Activated CD4-positive, alpha-beta T cell treated with anti-CD3 and anti-CD28 coated beads for 36 hours (primary cell): Measurements from ENCODE around the gene NPW. TPM values are rescaled to one million over a fixed set of nuclear protein-coding genes. Genes with fewer than 3 reads are reported as not detected.
A peak's percentile ranks its signal among the peaks of the same experiment; 100 is the strongest.

Experiments
- ATAC-seq: fragments of 200-7000 bp; cut with Tn5 transposase; one replicate; pipeline ENCODE4 v1.10.0; 2021; ENCODE audit warnings: mild to moderate bottlenecking, moderate library complexity
- CTCF ChIA-PET: fragments of 350-600 bp; sonication (Branson Sonifier 250); formaldehyde crosslinking; loops from one replicate; lab custom pipeline; 2021; ENCODE audit warnings: antibody characterized with exemption; lab: Charles Lee
- POLR2A ChIA-PET: fragments of 350-600 bp; sonication (Branson Sonifier 250); formaldehyde crosslinking; loops from one replicate; lab custom pipeline; 2021; ENCODE audit warnings: antibody characterized with exemption, inconsistent platforms; lab: Charles Lee
- DNase-seq: peaks from one replicate; pipeline ENCODE4 v3.0.0-alpha.2; 2020
- H3K27ac Mint-ChIP-seq: one replicate; pipeline ENCODE4 v1.8.0; 2021; ENCODE audit warnings: mixed read lengths
- H3K27me3 Mint-ChIP-seq: one replicate; pipeline ENCODE4 v1.8.0; 2021; ENCODE audit warnings: mixed read lengths
- H3K36me3 Mint-ChIP-seq: one replicate; pipeline ENCODE4 v1.8.0; 2021; ENCODE audit warnings: low read depth, mixed read lengths
- H3K4me1 Mint-ChIP-seq: one replicate; pipeline ENCODE4 v1.8.0; 2021; ENCODE audit warnings: mixed read lengths
- H3K4me3 Mint-ChIP-seq: one replicate; pipeline ENCODE4 v1.8.0; 2021; ENCODE audit warnings: mild to moderate bottlenecking, moderate library complexity, mixed read lengths
- H3K9me3 Mint-ChIP-seq: one replicate; pipeline ENCODE4 v1.8.0; 2021; ENCODE audit warnings: low read depth, mixed read lengths
- intact Hi-C, 2 experiments: fragments of 100-400 bp; cut with DNase I in 1 of 2; cut with micrococcal nuclease in 1 of 2; formaldehyde crosslinking; loops; one replicate each; pipeline versions ENCODE4 v1.14.2 to v1.15.1; 2022 to 2024; cut with DNase I, micrococcal nuclease
- total RNA-seq, 2 experiments: library from RNA; stranded (reverse); gene quantifications; one replicate each; pipeline ENCODE4 v1.2.3, GENCODE V29; 2021

The NPW gene
- total RNA-seq, 2 experiments from 2014 or later = 2.0 to 2.8 TPM

DNA sequence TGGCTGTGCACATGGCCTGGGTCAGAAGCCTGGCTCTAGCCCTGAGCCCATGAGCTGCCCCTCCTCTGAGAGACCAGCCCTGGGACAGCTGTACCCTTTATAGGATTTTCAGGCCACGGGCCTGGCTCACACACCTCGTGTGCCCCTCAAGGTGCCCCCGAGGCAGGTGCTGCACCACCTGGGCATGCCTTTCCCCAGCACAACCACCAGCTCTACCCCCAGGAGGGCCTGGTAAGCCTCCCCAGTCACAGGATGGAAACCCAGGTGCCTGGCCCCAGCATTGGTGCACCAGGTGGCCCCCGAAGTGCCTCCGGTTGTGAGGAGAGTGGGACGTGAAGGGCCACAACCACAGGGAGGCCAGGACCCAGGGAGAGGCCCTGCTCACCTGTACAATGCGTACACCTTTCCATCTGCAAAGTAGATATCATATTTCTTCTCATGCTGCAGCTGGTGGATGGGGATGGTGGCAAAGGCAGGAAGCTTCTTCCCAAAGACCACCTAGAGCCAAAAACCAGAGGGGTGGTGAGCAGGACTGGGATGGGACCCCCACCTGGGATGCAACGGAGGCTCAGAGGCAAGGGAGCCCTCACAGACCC is 16.3 kb upstream of the NPW start:
- POLR2A ChIA-PET = interaction anchor here (0.9 to 1.1 kb wide), 4 partner anchors 9 to 152 kb away, joined by 3 to 4 read pairs (median 3); partner anchors contain the start of gene TRAF7
- CTCF ChIA-PET = interaction anchor here (0.6 to 4.1 kb wide), 9 partner anchors 8 to 474 kb away, joined by 3 to 30 read pairs (median 3); partner anchors contain the start of gene TRAF7
- peaks cover 29% of the 10 kb centered on the region for H3K36me3 Mint-ChIP-seq
- H3K27me3 Mint-ChIP-seq = no peaks in the 10 kb centered on the region
- intact Hi-C loops = loop anchor here in 1 of 2 experiments (10.0 kb wide), 1 partner anchor 331 kb away; no protein-coding TSS in a partner anchor
- H3K4me1 Mint-ChIP-seq = peaks cover 33% of the 10 kb centered on the region
- ATAC-seq = no peak
- H3K9me3 Mint-ChIP-seq = no peaks in the 10 kb centered on the region
- no peak overlapping the region for H3K27ac Mint-ChIP-seq
- H3K4me3 Mint-ChIP-seq = no peak overlapping the region
- no peak for DNase-seq

DNA sequence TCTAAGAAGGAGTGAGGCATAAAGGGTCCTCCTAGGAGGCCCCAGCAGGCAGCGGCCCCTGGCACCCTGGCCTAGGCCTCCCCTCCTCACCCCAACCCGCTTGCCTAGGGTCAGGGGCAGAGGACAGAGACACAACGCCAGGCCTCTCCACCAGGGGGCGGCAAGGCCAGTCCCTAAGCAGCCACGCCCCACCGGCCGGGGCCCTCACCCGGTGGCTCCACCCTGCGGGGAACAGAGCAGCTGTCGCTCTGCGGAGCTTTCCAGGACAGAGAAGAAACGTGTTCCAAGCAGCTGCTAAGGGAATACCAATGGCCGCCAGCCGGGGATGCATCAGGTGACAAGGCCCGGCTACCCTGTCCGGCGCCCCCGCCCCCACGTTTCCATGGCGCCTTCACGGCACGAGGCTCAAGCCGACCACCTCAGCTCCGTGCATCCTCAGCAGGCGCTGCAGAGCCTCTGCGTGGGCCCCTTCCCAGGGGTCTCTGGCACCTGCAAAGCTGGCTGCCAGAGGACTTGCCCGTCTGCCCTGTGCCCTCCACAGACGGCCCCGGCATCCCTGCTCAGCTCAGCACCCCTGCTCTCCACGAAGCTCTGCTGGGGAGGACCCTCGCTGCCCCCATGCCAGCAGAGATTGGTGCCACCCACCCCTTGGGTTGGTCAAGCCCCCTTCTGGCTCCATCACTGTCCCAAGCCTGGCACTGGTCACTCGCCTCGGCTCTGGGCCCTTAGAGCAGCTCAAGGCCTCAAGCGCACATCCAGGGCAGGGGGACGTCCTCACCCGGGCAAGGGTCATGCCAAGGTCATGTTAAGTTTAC is 15.6 kb upstream of the NPW start:
- peaks cover 35% of the 10 kb centered on the region for H3K36me3 Mint-ChIP-seq
- ATAC-seq = peak; percentile 93
- intact Hi-C loops = loop anchor here in 1 of 2 experiments (1.0 to 10.0 kb wide), 2 partner anchors 136 to 331 kb away; no protein-coding TSS in a partner anchor
- peak; percentile 95 for DNase-seq
- no peaks in the 10 kb centered on the region for H3K9me3 Mint-ChIP-seq
- H3K27ac Mint-ChIP-seq = no peak overlapping the region
- ChIA-PET POLR2A (interaction anchor here (0.9 to 1.1 kb wide), 4 partner anchors 10 to 151 kb away, joined by 3 to 4 read pairs (median 3); partner anchors contain the start of gene TRAF7), CTCF (interaction anchor here (0.6 to 4.1 kb wide), 23 partner anchors 8 to 475 kb away, joined by 3 to 30 read pairs (median 3); partner anchors contain the start of genes GFER, RNF151, RPS2 and TRAF7)
- H3K27me3 Mint-ChIP-seq = no peaks in the 10 kb centered on the region
- no peak overlapping the region for H3K4me3 Mint-ChIP-seq
- H3K4me1 Mint-ChIP-seq = peaks cover 38% of the 10 kb centered on the region

DNA sequence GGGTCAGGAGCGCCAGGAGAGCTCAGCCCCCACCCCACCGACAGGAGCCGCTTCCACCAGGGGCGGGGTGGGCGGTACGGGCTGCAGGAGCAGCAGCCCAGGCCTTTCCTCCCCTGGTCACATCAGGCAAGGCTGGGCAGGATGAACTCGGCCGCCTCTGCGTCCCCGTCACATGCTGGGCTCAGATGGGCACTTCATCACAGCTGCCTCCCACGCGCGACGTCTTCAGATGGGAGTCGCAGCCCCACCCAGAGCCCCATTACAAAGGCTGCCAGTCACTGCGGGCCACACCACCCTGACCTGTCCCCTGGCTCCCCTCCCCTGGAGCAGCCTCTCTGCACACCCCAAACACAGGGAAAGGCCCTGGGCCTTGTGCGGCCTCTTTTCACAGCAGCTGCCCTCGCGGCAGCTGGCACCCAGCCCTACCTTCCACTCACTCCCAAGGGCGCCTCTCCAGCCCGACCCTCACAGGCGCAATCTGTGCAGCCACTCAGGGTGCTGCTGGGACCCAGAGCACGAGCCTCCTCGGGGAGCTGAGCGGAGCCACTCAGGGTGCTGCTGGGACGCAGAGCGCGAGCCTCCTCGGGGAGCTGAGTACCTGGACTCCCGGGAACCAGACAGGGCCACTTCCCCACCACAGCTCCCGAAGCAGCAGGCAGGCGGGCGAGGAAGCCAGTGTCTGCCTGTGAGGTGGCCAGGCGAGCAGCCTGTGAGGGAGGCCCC is 14.6 kb upstream of the NPW start:
- H3K27ac Mint-ChIP-seq = no peak overlapping the region
- H3K9me3 Mint-ChIP-seq = no peaks in the 10 kb centered on the region
- ATAC-seq (no peak), DNase-seq (no peak)
- POLR2A ChIA-PET = no interaction called here
- intact Hi-C loops = loop anchor here (1.0 to 10.0 kb wide), 5 partner anchors 43 to 330 kb away; partner anchors contain the start of genes MLST8 (in 1 of the 2) and RPS2 (in 1 of the 2)
- peaks cover 38% of the 10 kb centered on the region for H3K4me1 Mint-ChIP-seq
- H3K4me3 Mint-ChIP-seq = no peak overlapping the region
- CTCF ChIA-PET = interaction anchor here (0.8 to 4.1 kb wide), 10 partner anchors 9 to 143 kb away, joined by 3 to 30 read pairs (median 4); partner anchors contain the start of genes GFER and RPS2
- peaks cover 35% of the 10 kb centered on the region for H3K36me3 Mint-ChIP-seq
- H3K27me3 Mint-ChIP-seq = no peaks in the 10 kb centered on the region

DNA sequence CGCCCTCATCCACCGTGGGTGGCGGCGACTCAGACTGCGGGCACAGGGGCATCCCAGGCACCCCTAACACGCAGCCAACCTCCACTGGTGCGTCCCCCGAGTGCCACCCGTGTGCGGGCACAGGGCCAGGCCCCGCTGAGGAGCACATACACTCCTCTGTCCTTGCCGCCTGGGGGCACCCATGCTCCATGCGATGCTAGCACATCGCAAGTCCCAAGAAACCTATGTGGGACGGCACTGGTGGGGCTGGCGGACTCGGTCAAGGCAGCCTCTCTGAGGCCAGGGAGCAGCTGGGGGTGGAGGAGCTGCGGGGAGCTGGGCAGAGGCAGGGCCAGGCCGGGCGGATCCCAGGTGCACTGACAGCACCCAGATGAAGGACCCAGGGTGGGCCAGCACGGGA is 13.9 kb upstream of the NPW start:
- H3K27ac Mint-ChIP-seq = no peak overlapping the region
- no peak for DNase-seq
- intact Hi-C loops = loop anchor here (5.0 to 10.0 kb wide), 4 partner anchors 43 to 329 kb away; partner anchors contain the start of genes MLST8 (in 1 of the 2) and RPS2 (in 1 of the 2)
- H3K27me3 Mint-ChIP-seq = no peaks in the 10 kb centered on the region
- no peak overlapping the region for H3K4me3 Mint-ChIP-seq
- ChIA-PET CTCF (interaction anchor here (4.1 kb wide), 1 partner anchor 135 kb away, joined by 30 read pairs; no protein-coding TSS in a partner anchor), POLR2A (no interaction called here)
- H3K4me1 Mint-ChIP-seq = peaks cover 41% of the 10 kb centered on the region
- no peak for ATAC-seq
- H3K36me3 Mint-ChIP-seq = peaks cover 39% of the 10 kb centered on the region
- H3K9me3 Mint-ChIP-seq = no peaks in the 10 kb centered on the region

DNA sequence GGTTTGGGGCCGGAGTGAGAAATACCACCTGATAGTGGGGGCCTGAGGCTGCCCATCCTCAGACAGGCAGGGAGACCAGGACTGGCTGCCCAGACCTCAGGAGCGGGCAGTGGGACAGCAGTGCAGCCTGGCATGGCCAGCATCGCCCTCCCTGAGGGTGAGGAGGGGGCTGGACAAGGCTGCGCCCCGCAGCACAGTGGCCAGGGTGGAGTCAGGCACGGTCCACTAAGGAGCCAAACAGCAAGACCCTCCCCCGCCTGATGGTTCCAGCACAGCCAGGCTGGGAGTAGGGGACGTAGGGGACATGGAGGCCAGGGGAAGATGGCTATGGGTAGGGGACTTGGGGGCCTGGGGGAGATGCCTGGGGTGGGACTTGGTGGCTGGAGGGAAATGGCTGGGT is 13.3 kb upstream of the NPW start:
- Mint-ChIP-seq H3K9me3 (no peaks in the 10 kb centered on the region), H3K27ac (no peak overlapping the region), H3K36me3 (peaks cover 35% of the 10 kb centered on the region), H3K4me1 (peaks cover 41% of the 10 kb centered on the region), H3K27me3 (no peaks in the 10 kb centered on the region), H3K4me3 (peak overlapping the region; percentile 82)
- intact Hi-C loops = loop anchor here (5.0 to 10.0 kb wide), 4 partner anchors 44 to 328 kb away; partner anchors contain the start of genes MLST8 (in 1 of the 2) and RPS2 (in 1 of the 2)
- ChIA-PET POLR2A (no interaction called here), CTCF (interaction anchor here (4.1 kb wide), 1 partner anchor 134 kb away, joined by 30 read pairs; no protein-coding TSS in a partner anchor)
- no peak for ATAC-seq
- no peak for DNase-seq

DNA sequence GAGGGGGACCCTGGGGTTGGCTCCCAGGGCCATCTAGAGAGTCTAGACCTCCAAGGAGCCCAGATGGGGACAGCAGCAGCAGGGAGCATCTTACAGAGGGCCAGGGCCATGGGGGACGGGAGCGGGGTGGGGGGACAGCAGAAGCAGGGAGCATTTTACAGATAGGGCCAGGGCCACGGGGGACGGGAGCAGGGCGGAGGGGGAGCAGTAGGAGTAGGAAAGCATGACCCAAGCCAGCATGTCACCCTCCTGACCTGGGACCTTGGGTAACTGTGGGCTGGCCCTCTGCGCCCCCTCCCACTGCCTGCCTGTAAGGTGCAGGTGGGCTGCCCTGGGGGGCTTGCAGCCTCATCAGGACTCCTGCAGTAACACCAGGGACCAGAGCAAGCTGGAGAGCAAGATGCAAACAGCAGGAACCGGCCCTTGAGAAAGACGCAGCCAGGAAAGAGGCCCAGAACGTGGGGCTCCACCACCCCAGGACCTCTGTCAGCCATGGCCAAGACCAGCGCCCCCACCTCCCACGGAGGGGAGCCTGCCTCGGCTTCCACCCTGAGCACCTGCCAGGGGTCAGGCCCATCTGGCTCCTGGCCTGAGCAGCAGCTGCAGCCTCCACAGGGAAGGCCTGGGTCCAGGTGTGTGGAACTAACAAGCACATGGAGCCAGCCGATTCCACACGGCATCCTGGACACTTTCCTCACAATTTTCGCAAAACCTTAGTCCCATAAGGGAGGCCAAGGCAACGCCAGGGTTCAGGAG is 12.3 kb upstream of the NPW start:
- H3K27me3 Mint-ChIP-seq = no peaks in the 10 kb centered on the region
- peaks cover 31% of the 10 kb centered on the region for H3K36me3 Mint-ChIP-seq
- POLR2A ChIA-PET = interaction anchor here (1.4 kb wide), 1 partner anchor 148 kb away, joined by 4 read pairs; the partner anchor contains the start of gene TRAF7
- no peaks in the 10 kb centered on the region for H3K9me3 Mint-ChIP-seq
- ATAC-seq = no peak
- CTCF ChIA-PET = interaction anchor here (1.4 kb wide), 1 partner anchor 133 kb away, joined by 6 read pairs; no protein-coding TSS in a partner anchor
- DNase-seq = no peak
- peaks cover 41% of the 10 kb centered on the region for H3K4me1 Mint-ChIP-seq
- intact Hi-C loops = loop anchor here (5.0 to 10.0 kb wide), 4 partner anchors 45 to 328 kb away; partner anchors contain the start of genes MLST8 (in 1 of the 2) and RPS2 (in 1 of the 2)
- peak overlapping the region; percentile 82 for H3K4me3 Mint-ChIP-seq
- H3K27ac Mint-ChIP-seq = peak overlapping the region; percentile 89

DNA sequence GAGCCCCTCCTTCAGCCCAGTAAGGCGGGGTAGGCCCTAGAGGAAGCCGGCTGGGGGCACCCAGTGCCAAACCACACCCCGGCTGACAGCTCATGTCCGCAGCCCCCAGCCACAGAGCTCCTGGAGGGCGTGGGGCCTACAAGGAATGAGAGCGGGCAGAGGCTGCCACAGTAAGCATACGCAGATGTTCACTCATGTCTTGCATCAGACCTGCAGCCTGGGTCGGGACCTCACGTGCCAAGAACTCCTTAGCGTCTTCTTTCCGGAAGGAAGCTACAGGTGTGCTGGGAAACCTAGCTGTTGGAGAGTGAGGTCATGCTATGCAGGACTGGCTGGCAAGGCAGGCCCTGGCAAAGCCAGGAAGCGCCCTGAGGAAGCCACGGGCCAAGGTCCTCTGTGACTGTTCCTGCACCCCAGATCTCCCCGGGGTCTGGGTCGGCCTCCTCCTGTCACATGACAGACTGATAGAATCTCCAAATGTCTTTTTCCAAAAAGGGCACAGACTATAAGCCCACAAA is 11.5 kb upstream of the NPW start:
- Mint-ChIP-seq H3K9me3 (no peaks in the 10 kb centered on the region), H3K36me3 (peaks cover 28% of the 10 kb centered on the region), H3K27ac (peak overlapping the region; percentile 89), H3K4me3 (peak overlapping the region; percentile 82), H3K4me1 (peaks cover 41% of the 10 kb centered on the region), H3K27me3 (no peaks in the 10 kb centered on the region)
- ATAC-seq (no peak), DNase-seq (peak; percentile 53)
- intact Hi-C loops = loop anchor here (2.0 to 10.0 kb wide), 5 partner anchors 13 to 327 kb away; partner anchors contain the start of genes MLST8 (in 1 of the 2) and RPS2 (in 1 of the 2)
- CTCF ChIA-PET = interaction anchor here (1.3 to 1.4 kb wide), 3 partner anchors 14 to 132 kb away, joined by 4 to 8 read pairs (median 6); partner anchors contain the start of gene PKD1
- POLR2A ChIA-PET = interaction anchor here (0.6 to 1.4 kb wide), 2 partner anchors 44 to 147 kb away, joined by 3 to 4 read pairs; partner anchors contain the start of gene TRAF7

DNA sequence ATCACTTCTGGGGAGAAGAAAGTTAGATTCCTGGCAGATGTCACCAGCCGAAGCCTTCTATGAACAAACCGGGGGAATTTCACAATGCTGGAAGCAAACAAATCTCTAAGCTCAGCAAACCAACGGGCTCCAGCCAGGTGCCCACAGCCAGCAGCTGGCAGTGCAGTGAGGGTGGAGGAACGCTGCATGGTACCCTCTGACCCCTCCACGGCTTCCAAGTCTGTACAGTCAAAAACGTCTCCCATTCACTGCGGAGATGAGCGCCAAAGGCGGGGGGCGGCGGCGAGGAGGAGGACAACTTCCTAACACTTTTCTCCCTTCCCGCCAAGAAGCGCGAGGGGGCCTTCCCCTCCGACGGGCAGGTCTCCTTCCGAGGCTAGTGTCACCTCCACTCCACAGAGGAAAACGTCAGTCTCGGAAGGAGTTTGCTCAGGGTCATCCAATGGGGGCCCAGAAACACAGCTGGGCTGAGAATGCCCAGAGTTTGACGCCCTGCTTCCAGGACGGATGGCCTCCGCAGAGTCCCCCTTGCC is 10.9 kb upstream of the NPW start:
- no peaks in the 10 kb centered on the region for H3K27me3 Mint-ChIP-seq
- CTCF ChIA-PET = interaction anchor here (0.7 to 1.4 kb wide), 4 partner anchors 14 to 132 kb away, joined by 3 to 8 read pairs (median 5); partner anchors contain the start of gene PKD1
- peak overlapping the region; percentile 82 for H3K4me3 Mint-ChIP-seq
- ATAC-seq (peak; percentile 10), DNase-seq (peak; percentile 68)
- intact Hi-C loops = loop anchor here (1.0 to 10.0 kb wide), 13 partner anchors 14 to 326 kb away; partner anchors contain the start of genes E4F1 (in 1 of the 2), MAPK8IP3 (in 1 of the 2), MLST8 (in 1 of the 2) and NTHL1 (in 1 of the 2)
- H3K9me3 Mint-ChIP-seq = no peaks in the 10 kb centered on the region
- peaks cover 41% of the 10 kb centered on the region for H3K4me1 Mint-ChIP-seq
- peaks cover 28% of the 10 kb centered on the region for H3K36me3 Mint-ChIP-seq
- POLR2A ChIA-PET = interaction anchor here (0.6 to 1.4 kb wide), 2 partner anchors 45 to 147 kb away, joined by 3 to 4 read pairs; partner anchors contain the start of gene TRAF7
- peak overlapping the region; percentile 89 for H3K27ac Mint-ChIP-seq

DNA sequence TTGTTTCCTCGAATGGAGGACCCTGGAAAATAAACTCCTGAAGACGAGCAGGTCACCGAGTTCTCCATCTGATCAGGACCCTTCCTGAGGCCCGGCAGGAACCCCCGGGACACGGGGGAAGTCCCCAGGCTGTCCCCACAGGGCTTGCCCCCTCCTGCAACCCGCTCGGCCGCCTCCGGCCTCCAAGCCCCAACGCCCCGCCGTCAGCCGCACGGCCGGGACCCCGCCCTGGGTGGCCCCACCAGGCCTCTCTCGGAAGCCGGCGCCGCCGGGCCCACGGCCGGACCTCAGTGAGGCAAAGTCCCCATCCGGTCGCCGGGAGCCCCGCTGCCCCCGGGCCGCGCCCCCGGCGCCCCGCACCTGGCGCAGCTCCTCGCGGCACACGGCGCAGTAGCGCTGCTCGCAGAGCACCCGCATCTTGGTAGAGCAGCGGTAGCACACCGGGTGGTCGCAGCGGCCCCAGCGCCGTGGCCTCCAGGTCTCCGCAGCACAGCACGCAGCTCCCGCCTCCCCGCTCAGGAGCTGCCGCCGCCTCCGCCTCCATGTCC is 10.3 kb upstream of the NPW start:
- intact Hi-C loops = loop anchor here (1.0 to 10.0 kb wide), 13 partner anchors 14 to 326 kb away; partner anchors contain the start of genes E4F1 (in 1 of the 2), MAPK8IP3 (in 1 of the 2), MLST8 (in 1 of the 2) and NTHL1 (in 1 of the 2)
- ChIA-PET POLR2A (interaction anchor here (0.6 kb wide), 1 partner anchor 146 kb away, joined by 3 read pairs; the partner anchor contains the start of gene TRAF7), CTCF (interaction anchor here (0.7 to 1.4 kb wide), 3 partner anchors 13 to 131 kb away, joined by 3 to 8 read pairs (median 4); partner anchors contain the start of gene PKD1)
- H3K27ac Mint-ChIP-seq = peak overlapping the region; percentile 89
- peak; percentile 34 for ATAC-seq
- no peaks in the 10 kb centered on the region for H3K9me3 Mint-ChIP-seq
- H3K36me3 Mint-ChIP-seq = peaks cover 28% of the 10 kb centered on the region
- H3K4me1 Mint-ChIP-seq = peaks cover 41% of the 10 kb centered on the region
- DNase-seq = no peak
- no peaks in the 10 kb centered on the region for H3K27me3 Mint-ChIP-seq
- H3K4me3 Mint-ChIP-seq = peak overlapping the region; percentile 82
